Naive thymus-derived CD8-positive, alpha-beta T cell (primary cell): ENCODE measurements around the gene CSMD2. TPM values are rescaled to one million over a fixed set of nuclear protein-coding genes. Genes with fewer than 3 reads are reported as not detected.

Experiments
- ATAC-seq, 2 donors: fragments of 150-1000 bp; cut with Tn5 transposase in 1 of 2; sonication (Bioruptor Pico), chemical (Tn5 transposase) in 1 of 2; 1 replicate in 1 of 2; 2 replicates in 1 of 2; pipeline ENCODE4 v1.10.0; 2021; ENCODE audit warnings: mild to moderate bottlenecking in 2 of 2, moderate library complexity in 2 of 2
- POLR2A ChIA-PET: fragments of 350-600 bp; sonication (Branson Sonifier 250); formaldehyde crosslinking; loops from one replicate; lab custom pipeline; 2021; ENCODE audit warnings: antibody characterized with exemption; lab: Charles Lee
- DNase-seq, 10 donors: peaks; one replicate each; pipeline versions ENCODE4 v3.0.0 to v3.0.0-alpha.2; 2020 to 2022
- H3K27ac Mint-ChIP-seq, 10 donors: one replicate each; pipeline ENCODE4 v1.8.0; 2020 to 2022; ENCODE audit warnings: mild to moderate bottlenecking in 10 of 10, mixed read lengths in 10 of 10, moderate library complexity in 4 of 10, inconsistent platforms in 1 of 10
- H3K27me3 Mint-ChIP-seq, 5 donors: one replicate each; pipeline ENCODE4 v1.8.0; 2021 to 2022; ENCODE audit warnings: mixed read lengths in 5 of 5
- H3K36me3 Mint-ChIP-seq, 3 donors: one replicate each; pipeline ENCODE4 v1.8.0; 2020 to 2022; ENCODE audit warnings: mixed read lengths in 3 of 3, mild to moderate bottlenecking in 2 of 3, inconsistent platforms in 1 of 3
- H3K4me1 Mint-ChIP-seq, 4 donors: one replicate each; pipeline ENCODE4 v1.8.0; 2021 to 2022; ENCODE audit warnings: mixed read lengths in 4 of 4
- H3K4me3 Mint-ChIP-seq, 10 donors: one replicate each; pipeline ENCODE4 v1.8.0; 2020 to 2022; ENCODE audit warnings: mild to moderate bottlenecking in 10 of 10, mixed read lengths in 10 of 10, moderate library complexity in 6 of 10, inconsistent platforms in 1 of 10
- H3K9me3 Mint-ChIP-seq, 9 donors: one replicate each; pipeline ENCODE4 v1.8.0; 2020 to 2022; ENCODE audit warnings: mixed read lengths in 9 of 9, mild to moderate bottlenecking in 3 of 9, inconsistent platforms in 1 of 9, moderate library complexity in 1 of 9
- polyA plus RNA-seq, 3 donors: library from polyadenylated mRNA; unstranded; fragments of 300-500 nt; fragmentation: Illumina TruSeq; gene quantifications; one replicate each; pipeline ENCODE4 v1.2.3, GENCODE V29; 2021
- total RNA-seq, 8 experiments: library from RNA in 2 of 8; stranded (reverse) in 2 of 8; gene quantifications; one replicate each; pipeline ENCODE4 v1.2.3 and lab custom pipeline; 2021 to 2026

CSMD2 gene
- total and polyA plus RNA-seq, 5 experiments from 2014 or later = not detected

- H3K4me3 Mint-ChIP-seq = no peak overlapping the region
- POLR2A ChIA-PET = no interaction called here
These were observed 400.9 kb downstream of the CSMD2 start for GRCh38 chr1:33764149-33764548.

GRCh38 chr1:33763406-33763805 is 401.6 kb downstream of the CSMD2 start:
- Mint-ChIP-seq H3K4me3 (no peak overlapping the region), H3K9me3 (peaks cover 0 to 10% (median 0%) of the 10 kb centered on the region in 9 donors), H3K27ac (no peak overlapping the region), H3K36me3 (no peaks in the 10 kb centered on the region), H3K27me3 (peaks cover 0 to 38% (median 10%) of the 10 kb centered on the region in 5 donors), H3K4me1 (no peaks in the 10 kb centered on the region)
- ATAC-seq (no peak), DNase-seq (no peak)
- POLR2A ChIA-PET = no interaction called here

More at GRCh38 chr1:33764149-33764548, 400.9 kb downstream of the CSMD2 start:
- Mint-ChIP-seq H3K9me3 (peaks cover 0 to 3% (median 0%) of the 10 kb centered on the region in 9 donors), H3K36me3 (no peaks in the 10 kb centered on the region), H3K27me3 (peaks cover 0 to 39% (median 8%) of the 10 kb centered on the region in 5 donors), H3K27ac (no peak overlapping the region), H3K4me1 (no peaks in the 10 kb centered on the region)
- ATAC-seq (no peak), DNase-seq (no peak)

- no peak overlapping the region for H3K27ac Mint-ChIP-seq
- no peak overlapping the region for H3K4me3 Mint-ChIP-seq
- peaks cover 0 to 38% (median 10%) of the 10 kb centered on the region in 5 donors for H3K27me3 Mint-ChIP-seq
- no peak for DNase-seq
- POLR2A ChIA-PET = no interaction called here
- peaks cover 0 to 14% (median 0%) of the 10 kb centered on the region in 9 donors for H3K9me3 Mint-ChIP-seq
- H3K36me3 Mint-ChIP-seq = no peaks in the 10 kb centered on the region
- no peaks in the 10 kb centered on the region for H3K4me1 Mint-ChIP-seq
- ATAC-seq = no peak
These were observed 402.1 kb downstream of the CSMD2 start for GRCh38 chr1:33762962-33763361.

- no peaks in the 10 kb centered on the region for H3K4me1 Mint-ChIP-seq
- no peak for DNase-seq
- POLR2A ChIA-PET = no interaction called here
- H3K27ac Mint-ChIP-seq = no peak overlapping the region
- no peak overlapping the region for H3K4me3 Mint-ChIP-seq
- ATAC-seq = no peak
- H3K9me3 Mint-ChIP-seq = peaks cover 0 to 14% (median 4%) of the 10 kb centered on the region in 9 donors
- H3K27me3 Mint-ChIP-seq = peaks cover 4 to 37% (median 11%) of the 10 kb centered on the region in 5 donors
- peaks cover 0 to 4% (median 0%) of the 10 kb centered on the region in 3 donors for H3K36me3 Mint-ChIP-seq
These were observed 402.8 kb downstream of the CSMD2 start for GRCh38 chr1:33762109-33762830.

- Mint-ChIP-seq H3K4me3 (no peak overlapping the region), H3K27me3 (peaks cover 6 to 28% (median 15%) of the 10 kb centered on the region in 5 donors), H3K27ac (no peak overlapping the region), H3K36me3 (peaks cover 0 to 4% (median 0%) of the 10 kb centered on the region in 3 donors), H3K9me3 (peaks cover 2 to 21% (median 11%) of the 10 kb centered on the region in 9 donors), H3K4me1 (no peaks in the 10 kb centered on the region)
- DNase-seq (no peak), ATAC-seq (no peak)
- POLR2A ChIA-PET = no interaction called here
These were observed 406.3 kb downstream of the CSMD2 start for GRCh38 chr1:33758698-33759097.

- Mint-ChIP-seq H3K36me3 (peaks cover 0 to 22% (median 0%) of the 10 kb centered on the region in 3 donors), H3K27ac (no peak overlapping the region), H3K4me1 (peaks cover 0 to 1% (median 0%) of the 10 kb centered on the region in 4 donors), H3K27me3 (peaks cover 10 to 21% (median 13%) of the 10 kb centered on the region in 5 donors), H3K9me3 (peaks cover 4 to 38% (median 23%) of the 10 kb centered on the region in 9 donors), H3K4me3 (no peak overlapping the region)
- POLR2A ChIA-PET = no interaction called here
- DNase-seq (no peak), ATAC-seq (no peak)
These were observed 411.8 kb downstream of the CSMD2 start for GRCh38 chr1:33753087-33753856.

GRCh38 chr1:33745942-33746341 is 419.1 kb downstream of the CSMD2 start:
- peaks cover 0 to 5% (median 0%) of the 10 kb centered on the region in 9 donors for H3K9me3 Mint-ChIP-seq

GRCh38 chr1:33743221-33743998 is 421.6 kb downstream of the CSMD2 start:
- no peaks in the 10 kb centered on the region for H3K9me3 Mint-ChIP-seq
- peaks cover 2 to 42% (median 17%) of the 10 kb centered on the region in 5 donors for H3K27me3 Mint-ChIP-seq
- H3K36me3 Mint-ChIP-seq = no peaks in the 10 kb centered on the region
- POLR2A ChIA-PET = no interaction called here
- no peak for DNase-seq
- no peak overlapping the region for H3K4me3 Mint-ChIP-seq
- no peak overlapping the region for H3K27ac Mint-ChIP-seq
- ATAC-seq = no peak
- no peaks in the 10 kb centered on the region for H3K4me1 Mint-ChIP-seq

More at GRCh38 chr1:33745942-33746341, 419.1 kb downstream of the CSMD2 start:
- no peak for DNase-seq
- Mint-ChIP-seq H3K27me3 (peaks cover 0 to 35% (median 17%) of the 10 kb centered on the region in 5 donors), H3K36me3 (no peaks in the 10 kb centered on the region), H3K4me1 (no peaks in the 10 kb centered on the region), H3K27ac (no peak overlapping the region), H3K4me3 (no peak overlapping the region)
- ATAC-seq = no peak
- POLR2A ChIA-PET = no interaction called here

GRCh38 chr1:33742663-33743062 is 422.4 kb downstream of the CSMD2 start:
- Mint-ChIP-seq H3K4me3 (no peak overlapping the region), H3K27ac (no peak overlapping the region), H3K36me3 (no peaks in the 10 kb centered on the region), H3K27me3 (peaks cover 2 to 50% (median 24%) of the 10 kb centered on the region in 5 donors), H3K4me1 (no peaks in the 10 kb centered on the region), H3K9me3 (no peaks in the 10 kb centered on the region)
- DNase-seq (no peak), ATAC-seq (no peak)
- POLR2A ChIA-PET = no interaction called here

GRCh38 chr1:33741749-33742148 is 423.3 kb downstream of the CSMD2 start:
- no peaks in the 10 kb centered on the region for H3K4me1 Mint-ChIP-seq
- no peak overlapping the region for H3K27ac Mint-ChIP-seq
- H3K9me3 Mint-ChIP-seq = no peaks in the 10 kb centered on the region
- DNase-seq (no peak), ATAC-seq (no peak)
- H3K27me3 Mint-ChIP-seq = peaks cover 2 to 53% (median 24%) of the 10 kb centered on the region in 5 donors
- no peak overlapping the region for H3K4me3 Mint-ChIP-seq
- no peaks in the 10 kb centered on the region for H3K36me3 Mint-ChIP-seq
- POLR2A ChIA-PET = no interaction called here

GRCh38 chr1:33740040-33740744 is 424.8 kb downstream of the CSMD2 start:
- Mint-ChIP-seq H3K9me3 (peaks cover 0 to 1% (median 0%) of the 10 kb centered on the region in 9 donors), H3K4me3 (no peak overlapping the region), H3K27me3 (peaks cover 2 to 59% (median 31%) of the 10 kb centered on the region in 5 donors), H3K4me1 (no peaks in the 10 kb centered on the region), H3K27ac (no peak overlapping the region), H3K36me3 (no peaks in the 10 kb centered on the region)
- no peak for DNase-seq
- no peak for ATAC-seq
- POLR2A ChIA-PET = no interaction called here

- no peak overlapping the region for H3K4me3 Mint-ChIP-seq
- ATAC-seq (no peak), DNase-seq (no peak)
- no peak overlapping the region for H3K27ac Mint-ChIP-seq
- no peaks in the 10 kb centered on the region for H3K4me1 Mint-ChIP-seq
- peaks cover 8 to 65% (median 35%) of the 10 kb centered on the region in 5 donors for H3K27me3 Mint-ChIP-seq
- H3K9me3 Mint-ChIP-seq = peaks cover 0 to 1% (median 0%) of the 10 kb centered on the region in 9 donors
- no peaks in the 10 kb centered on the region for H3K36me3 Mint-ChIP-seq
- POLR2A ChIA-PET = no interaction called here
These were observed 426.1 kb downstream of the CSMD2 start for GRCh38 chr1:33738976-33739375.
